ENCODE results near the gene VASN. TPM values are rescaled to one million over a fixed set of nuclear protein-coding genes. Genes with fewer than 3 reads are reported as not detected.
A peak's percentile ranks its signal among the peaks of the same experiment; 100 is the strongest.

VASN gene
- total RNA-seq, 1 experiment from 2014 or later = 18.1 TPM

DNA sequence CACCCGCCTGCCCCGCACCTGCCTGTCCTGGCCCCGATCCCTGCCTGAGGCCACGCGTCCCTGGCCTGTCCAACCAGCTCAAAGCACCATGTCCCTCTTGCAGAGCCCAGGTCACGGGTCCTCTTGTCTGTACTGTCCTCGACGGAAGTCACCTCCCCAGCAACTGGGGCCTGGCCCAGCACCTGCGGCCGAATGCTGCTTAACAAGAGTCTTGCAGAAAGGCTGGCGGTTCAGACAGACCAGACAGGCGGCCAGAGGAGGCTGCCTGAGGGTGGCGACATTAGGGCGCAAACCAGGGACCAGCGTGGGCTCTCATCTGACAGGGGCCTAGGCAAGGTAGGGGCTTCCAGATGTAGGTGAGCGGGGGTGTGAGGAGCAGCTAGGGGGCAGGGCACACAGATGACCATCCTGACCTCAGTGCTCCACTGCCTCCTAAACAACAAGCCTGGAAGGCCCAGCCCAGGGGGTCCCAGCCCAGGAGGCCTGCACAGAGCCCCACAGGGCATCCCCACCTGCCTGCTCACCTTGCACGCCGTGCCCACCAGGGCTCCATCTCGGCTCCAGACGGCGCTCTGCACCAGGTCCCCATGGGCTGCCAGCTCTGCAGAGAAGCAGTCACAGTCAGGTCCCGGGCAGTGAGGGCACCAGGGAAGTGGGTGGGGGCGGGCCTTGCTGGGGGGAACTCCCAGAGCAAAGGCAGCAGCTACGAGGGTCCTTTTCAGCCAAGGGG lies 33.5 kb downstream of the VASN start:
- Mint-ChIP-seq H3K27ac (ENCODE audit: unreplicated experiment) (peak overlapping the region; percentile 42), H3K4me3 (ENCODE audit: low read depth, unreplicated experiment) (no peak overlapping the region), H3K4me1 (ENCODE audit: low read depth, unreplicated experiment) (no peaks in the 10 kb centered on the region)

DNA sequence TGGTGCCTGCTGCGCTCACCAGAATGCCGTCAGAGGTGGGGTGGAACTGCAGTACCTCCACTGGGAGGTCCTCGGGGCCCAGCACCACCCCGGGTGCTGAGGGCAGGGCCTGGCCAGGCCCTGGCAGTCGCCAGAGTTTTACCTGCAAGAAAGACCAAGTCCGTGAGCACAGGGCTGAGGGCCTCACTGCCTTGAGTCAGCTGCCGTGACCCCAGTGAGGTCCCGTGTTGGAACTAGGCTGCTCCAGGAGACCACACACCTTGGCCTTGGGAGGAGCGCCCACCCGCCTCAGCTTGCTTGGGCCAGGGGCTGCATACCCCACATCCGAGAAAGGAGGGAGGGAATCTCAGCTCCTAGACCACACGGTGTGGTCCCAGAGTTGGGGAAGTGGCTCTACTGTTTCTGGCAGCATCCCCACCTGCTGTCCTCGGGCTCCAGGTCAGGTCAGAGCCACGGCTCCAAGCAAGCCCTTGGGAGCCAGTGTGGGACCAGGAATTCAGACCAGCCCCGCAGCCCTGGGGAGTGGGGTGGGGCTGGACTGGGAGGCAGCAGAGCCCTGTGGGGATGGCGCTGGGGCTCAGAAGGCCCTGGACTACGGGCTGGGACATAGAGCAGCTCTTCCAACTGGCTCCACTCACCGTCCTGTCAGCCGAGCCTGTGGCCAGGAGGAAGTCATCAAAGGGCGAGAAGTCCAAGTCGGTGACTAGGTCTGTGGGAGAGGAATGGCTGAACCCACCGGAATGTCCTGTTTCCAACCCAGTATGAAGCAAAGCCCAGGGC lies 36.1 kb downstream of the VASN start:
- intact Hi-C loops (cut with micrococcal nuclease; ENCODE audit: unreplicated experiment) = no loop called here
- Mint-ChIP-seq H3K27me3 (ENCODE audit: unreplicated experiment) (no peaks in the 10 kb centered on the region), H3K4me3 (ENCODE audit: low read depth, unreplicated experiment) (no peak overlapping the region), H3K9me3 (ENCODE audit: low read depth, unreplicated experiment) (no peaks in the 10 kb centered on the region), H3K36me3 (ENCODE audit: insufficient read depth, unreplicated experiment) (peaks cover 44% of the 10 kb centered on the region), H3K27ac (ENCODE audit: unreplicated experiment) (no peak overlapping the region), H3K4me1 (ENCODE audit: low read depth, unreplicated experiment) (no peaks in the 10 kb centered on the region)
- TF ChIP-seq, protein P1, sequence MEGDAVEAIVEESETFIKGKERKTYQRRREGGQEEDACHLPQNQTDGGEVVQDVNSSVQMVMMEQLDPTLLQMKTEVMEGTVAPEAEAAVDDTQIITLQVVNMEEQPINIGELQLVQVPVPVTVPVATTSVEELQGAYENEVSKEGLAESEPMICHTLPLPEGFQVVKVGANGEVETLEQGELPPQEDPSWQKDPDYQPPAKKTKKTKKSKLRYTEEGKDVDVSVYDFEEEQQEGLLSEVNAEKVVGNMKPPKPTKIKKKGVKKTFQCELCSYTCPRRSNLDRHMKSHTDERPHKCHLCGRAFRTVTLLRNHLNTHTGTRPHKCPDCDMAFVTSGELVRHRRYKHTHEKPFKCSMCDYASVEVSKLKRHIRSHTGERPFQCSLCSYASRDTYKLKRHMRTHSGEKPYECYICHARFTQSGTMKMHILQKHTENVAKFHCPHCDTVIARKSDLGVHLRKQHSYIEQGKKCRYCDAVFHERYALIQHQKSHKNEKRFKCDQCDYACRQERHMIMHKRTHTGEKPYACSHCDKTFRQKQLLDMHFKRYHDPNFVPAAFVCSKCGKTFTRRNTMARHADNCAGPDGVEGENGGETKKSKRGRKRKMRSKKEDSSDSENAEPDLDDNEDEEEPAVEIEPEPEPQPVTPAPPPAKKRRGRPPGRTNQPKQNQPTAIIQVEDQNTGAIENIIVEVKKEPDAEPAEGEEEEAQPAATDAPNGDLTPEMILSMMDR (IDR thresholded peaks at IDR 0.05; ENCODE audit: unreplicated experiment) = no peak
- BruUV-seq (replicated peaks) = no TSS peak
- CTCF ChIA-PET = no interaction called here
- no peak for DNase-seq

More for the DNA sequence above, 33.5 kb downstream of the VASN start:
- CTCF ChIA-PET = interaction anchor here (0.6 to 2.6 kb wide), 4 partner anchors 26 to 54 kb away, joined by 3 to 13 read pairs (median 6); partner anchors contain the start of gene PAM16
- intact Hi-C loops (cut with micrococcal nuclease; ENCODE audit: unreplicated experiment) = no loop called here
- peaks cover 37% of the 10 kb centered on the region for H3K36me3 Mint-ChIP-seq (ENCODE audit: insufficient read depth, unreplicated experiment)
- BruUV-seq (replicated peaks) = no TSS peak
- TF ChIP-seq, protein P1 (IDR thresholded peaks at IDR 0.05; ENCODE audit: unreplicated experiment) = no peak
- H3K27me3 Mint-ChIP-seq (ENCODE audit: unreplicated experiment) = no peaks in the 10 kb centered on the region
- DNase-seq = no peak
- H3K9me3 Mint-ChIP-seq (ENCODE audit: low read depth, unreplicated experiment) = no peaks in the 10 kb centered on the region

DNA sequence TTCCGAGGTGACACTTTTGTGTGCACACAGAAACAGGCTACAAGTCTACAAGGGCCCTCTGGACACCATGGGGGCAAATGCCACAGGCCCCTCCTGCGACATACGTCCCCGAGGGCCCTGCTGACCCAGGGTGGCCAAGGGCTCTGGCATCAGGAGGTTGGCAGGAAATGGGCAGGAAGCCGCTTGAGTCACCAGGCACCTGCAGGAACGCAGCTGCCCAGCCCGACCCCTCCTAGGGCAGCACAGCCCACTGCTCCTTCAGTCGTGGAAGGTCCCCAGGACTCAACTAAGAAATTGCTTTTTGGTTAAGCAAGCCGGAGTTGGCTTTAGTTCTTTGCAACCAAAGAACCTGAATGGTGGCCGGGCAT lies 36.7 kb downstream of the VASN start:
- no peaks in the 10 kb centered on the region for H3K4me1 Mint-ChIP-seq (ENCODE audit: low read depth, unreplicated experiment)
- H3K36me3 Mint-ChIP-seq (ENCODE audit: insufficient read depth, unreplicated experiment) = peaks cover 49% of the 10 kb centered on the region
- DNase-seq = no peak
- H3K9me3 Mint-ChIP-seq (ENCODE audit: low read depth, unreplicated experiment) = no peaks in the 10 kb centered on the region
- H3K27ac Mint-ChIP-seq (ENCODE audit: unreplicated experiment) = no peak overlapping the region
- CTCF ChIA-PET = no interaction called here
- no peak overlapping the region for H3K4me3 Mint-ChIP-seq (ENCODE audit: low read depth, unreplicated experiment)
- TF ChIP-seq, protein P1 (IDR thresholded peaks at IDR 0.05; ENCODE audit: unreplicated experiment) = no peak
- intact Hi-C loops (cut with micrococcal nuclease; ENCODE audit: unreplicated experiment) = no loop called here
- no TSS peak for BruUV-seq (replicated peaks)
- no peaks in the 10 kb centered on the region for H3K27me3 Mint-ChIP-seq (ENCODE audit: unreplicated experiment)

DNA sequence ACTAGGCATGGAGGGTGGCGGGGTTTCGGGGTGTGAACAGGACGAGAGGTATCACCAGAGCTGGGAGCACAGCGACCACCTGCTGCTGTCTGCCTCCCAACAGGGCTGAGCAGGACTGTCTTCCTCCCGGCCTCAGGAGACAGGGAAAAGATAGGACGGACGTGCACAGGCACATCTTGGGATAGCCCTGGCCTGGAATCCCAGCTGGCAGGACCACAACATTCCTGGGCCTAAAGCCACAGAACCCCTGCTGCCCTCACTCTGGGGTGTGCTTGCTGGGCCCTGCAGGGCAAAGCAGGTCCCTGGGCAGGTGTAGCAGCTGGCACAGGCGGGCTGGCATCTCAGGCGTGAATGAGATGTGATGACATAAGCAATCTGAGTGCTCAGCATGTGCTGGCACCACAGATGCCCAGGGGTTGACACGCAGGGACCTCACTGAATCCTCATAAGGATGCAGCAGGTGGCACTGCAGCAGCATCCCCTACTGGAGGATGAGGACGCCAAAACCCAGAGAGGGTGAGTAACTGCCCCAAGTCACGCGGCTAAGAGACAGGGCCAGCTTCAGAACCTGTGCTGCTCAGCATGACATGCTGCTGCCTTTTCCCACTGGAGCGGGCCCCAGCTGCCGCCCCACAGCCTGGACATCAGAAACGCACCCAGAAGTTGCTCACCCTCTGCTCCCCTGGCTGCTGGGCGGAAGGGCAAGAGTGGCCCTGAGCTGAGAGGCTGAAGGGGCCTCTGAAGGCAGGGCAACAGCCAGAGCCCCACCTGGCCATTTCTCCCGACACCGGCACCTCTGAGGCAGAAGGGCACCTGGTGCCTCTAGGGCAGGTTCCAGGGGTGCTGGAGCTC lies 37.7 kb downstream of the VASN start:
- no peaks in the 10 kb centered on the region for H3K9me3 Mint-ChIP-seq (ENCODE audit: low read depth, unreplicated experiment)
- peaks cover 2% of the 10 kb centered on the region for H3K4me1 Mint-ChIP-seq (ENCODE audit: low read depth, unreplicated experiment)
- H3K27me3 Mint-ChIP-seq (ENCODE audit: unreplicated experiment) = no peaks in the 10 kb centered on the region
- no TSS peak for BruUV-seq (replicated peaks)
- H3K27ac Mint-ChIP-seq (ENCODE audit: unreplicated experiment) = no peak overlapping the region
- no peak for DNase-seq
- intact Hi-C loops (cut with micrococcal nuclease; ENCODE audit: unreplicated experiment) = no loop called here
- CTCF ChIA-PET = interaction anchor here (0.6 kb wide), 1 partner anchor 83 kb away, joined by 5 read pairs; no protein-coding TSS in a partner anchor
- H3K36me3 Mint-ChIP-seq (ENCODE audit: insufficient read depth, unreplicated experiment) = peaks cover 47% of the 10 kb centered on the region
- no peak overlapping the region for H3K4me3 Mint-ChIP-seq (ENCODE audit: low read depth, unreplicated experiment)
- TF ChIP-seq, protein P1 (IDR thresholded peaks at IDR 0.05; ENCODE audit: unreplicated experiment) = no peak

Data from Calu3 (cell line).